Hematopoietic multipotent progenitor cell (in vitro differentiated cells): ENCODE data around the gene GDPD5. TPM values are rescaled to one million over a fixed set of nuclear protein-coding genes. Genes with fewer than 3 reads are reported as not detected.

ENCODE experiments used
- DNase-seq, 3 donors: peaks; one replicate each; pipeline ENCODE4 v3.0.0-alpha.2; 2011 to 2015; ENCODE audit warnings: low read depth in 2 of 3, low spot score in 2 of 3
- total RNA-seq: library from RNA; depleted of rRNA; stranded (reverse); fragments of >200 nt; gene quantifications from one replicate; pipeline ENCODE4 v1.2.3, GENCODE V29; 2012

The GDPD5 gene
- total RNA-seq, 1 donor, result 5.7 TPM

DNA sequence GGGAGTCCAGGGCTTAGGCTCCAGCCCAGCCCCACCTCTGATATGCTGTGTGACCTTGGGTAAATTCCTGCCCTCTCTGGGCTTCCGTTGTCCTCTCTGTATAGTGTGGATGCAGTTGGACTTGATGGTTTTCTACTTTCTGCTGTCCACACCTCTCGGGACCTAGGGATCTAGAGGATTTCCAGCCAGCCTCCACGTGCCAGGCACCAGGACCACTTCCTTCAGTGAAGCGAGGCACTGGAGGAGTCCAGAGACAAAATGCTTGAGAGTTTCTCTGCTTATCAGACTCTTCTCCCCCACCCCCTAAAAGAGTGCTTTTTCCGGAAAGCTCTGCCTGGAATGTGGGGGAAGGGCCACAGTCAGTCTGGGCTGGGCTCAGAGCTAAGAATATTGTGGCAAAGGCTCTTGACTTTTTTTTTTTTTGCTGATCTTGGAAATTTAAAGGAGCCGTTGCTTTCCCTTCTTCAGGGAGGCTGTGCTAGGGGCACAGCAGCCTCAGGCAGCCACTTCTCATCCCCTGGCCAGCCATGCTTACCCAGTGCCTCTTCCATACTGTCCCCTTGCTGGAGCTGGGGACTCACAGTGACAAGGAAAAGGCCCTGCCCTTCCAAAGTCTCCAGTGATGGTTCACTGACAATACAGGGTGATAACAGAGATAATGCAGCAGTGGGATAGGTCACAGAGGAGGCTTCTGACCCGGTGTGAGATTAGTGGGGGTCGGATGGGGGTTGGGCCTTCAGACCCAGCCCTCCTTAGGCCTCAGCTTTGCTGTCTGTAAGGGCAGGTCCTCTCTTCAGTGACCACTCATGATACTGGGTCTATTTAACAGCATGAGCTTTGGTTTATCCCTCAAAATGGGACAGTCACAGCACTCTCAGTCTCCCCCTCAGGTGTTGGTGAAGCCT lies 33.5 kb upstream of the GDPD5 start:
- DNase-seq, result no peak

DNA sequence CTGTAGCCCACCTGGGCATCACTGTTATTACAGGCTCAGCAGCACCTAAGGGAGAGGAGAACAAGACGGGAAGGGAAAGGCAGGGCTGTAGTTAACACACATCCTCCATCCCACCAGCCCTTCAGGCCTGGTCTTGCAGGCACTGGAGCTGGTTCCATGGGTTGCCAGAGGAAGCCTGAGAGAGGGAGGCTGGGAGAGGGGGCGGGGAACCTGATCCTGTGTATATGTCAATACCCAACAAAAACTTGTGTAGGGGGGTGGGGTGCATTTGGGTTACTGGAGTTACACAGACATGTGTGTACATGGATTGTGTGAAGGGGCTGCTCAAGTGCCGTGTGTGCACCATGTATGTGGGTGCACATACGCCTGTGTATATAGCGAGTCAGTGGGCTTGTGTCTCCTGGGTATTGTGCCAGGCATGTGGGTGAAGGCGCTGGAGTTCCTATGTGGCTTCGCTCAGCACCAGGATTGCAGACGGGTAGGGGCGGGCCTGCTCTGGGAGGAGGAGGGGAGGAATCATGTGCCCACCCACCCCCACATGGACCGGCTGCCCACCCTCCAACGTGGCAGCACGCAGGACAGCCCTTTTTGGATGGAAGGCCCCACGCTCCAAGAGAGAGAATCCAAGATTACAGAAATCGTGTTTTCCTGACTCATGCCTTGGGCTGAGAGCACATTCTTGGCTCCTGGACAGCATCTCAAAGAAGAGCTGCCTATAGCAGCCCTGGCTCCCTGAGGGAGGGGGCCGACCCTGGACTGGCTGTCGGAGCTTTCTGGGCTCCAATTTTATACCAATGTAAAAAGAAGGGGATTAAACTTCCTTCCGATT lies 32.1 kb upstream of the GDPD5 start:
- no peak for DNase-seq

DNA sequence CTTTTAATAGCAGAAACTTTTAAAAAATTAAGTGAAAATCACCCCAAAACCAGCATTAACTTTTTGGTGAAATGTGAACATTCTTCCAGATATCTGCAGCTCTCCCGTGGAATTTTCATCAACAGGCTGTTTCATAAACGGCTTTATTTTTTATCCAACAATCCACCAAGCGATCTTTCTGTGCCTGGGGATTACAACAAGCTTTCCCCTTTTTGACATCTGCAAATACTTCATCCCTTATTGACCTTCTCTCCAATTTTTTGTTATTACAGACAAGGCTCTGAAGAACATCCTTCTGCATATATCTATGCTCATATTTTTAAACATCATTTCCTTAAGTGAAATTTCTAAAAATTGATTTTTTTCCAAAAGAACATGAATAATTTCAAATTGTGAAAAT lies 30.5 kb upstream of the GDPD5 start:
- no peak for DNase-seq

DNA sequence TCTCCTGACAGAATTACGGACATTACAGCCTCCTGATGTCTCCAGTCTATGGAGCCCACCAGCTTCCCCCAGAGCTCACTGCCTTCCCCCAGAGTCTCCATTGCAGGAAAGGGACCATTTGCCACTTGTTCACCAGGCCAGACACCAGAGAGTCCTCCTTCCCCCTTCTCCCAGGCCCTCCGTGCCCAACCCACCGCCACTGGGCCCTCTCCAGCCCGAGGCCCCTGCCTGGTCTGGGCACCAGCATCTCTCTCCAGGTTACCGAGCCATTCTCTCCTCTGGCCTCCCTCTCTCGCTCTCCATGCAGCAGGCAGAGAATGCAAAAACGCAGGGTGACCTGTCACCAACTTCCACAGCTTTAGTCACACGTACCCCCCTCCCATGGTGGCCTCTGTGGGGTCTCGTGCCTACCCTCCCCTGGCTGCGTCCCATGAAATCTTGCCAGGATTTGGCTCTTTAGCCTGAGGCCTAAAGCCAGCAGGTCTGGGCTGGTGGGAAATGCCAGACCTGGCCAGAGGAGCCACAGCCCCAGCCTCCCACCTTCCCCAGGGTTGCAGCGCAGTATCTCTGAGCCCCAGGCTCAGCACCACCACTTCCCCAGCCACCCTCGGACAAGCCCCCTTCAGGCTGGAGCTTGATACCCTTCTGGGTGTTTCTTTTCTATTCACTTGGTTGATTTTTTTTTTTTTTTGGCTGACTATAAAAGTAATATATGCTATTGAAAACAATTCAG lies 29.5 kb upstream of the GDPD5 start:
- DNase-seq, result no peak

DNA sequence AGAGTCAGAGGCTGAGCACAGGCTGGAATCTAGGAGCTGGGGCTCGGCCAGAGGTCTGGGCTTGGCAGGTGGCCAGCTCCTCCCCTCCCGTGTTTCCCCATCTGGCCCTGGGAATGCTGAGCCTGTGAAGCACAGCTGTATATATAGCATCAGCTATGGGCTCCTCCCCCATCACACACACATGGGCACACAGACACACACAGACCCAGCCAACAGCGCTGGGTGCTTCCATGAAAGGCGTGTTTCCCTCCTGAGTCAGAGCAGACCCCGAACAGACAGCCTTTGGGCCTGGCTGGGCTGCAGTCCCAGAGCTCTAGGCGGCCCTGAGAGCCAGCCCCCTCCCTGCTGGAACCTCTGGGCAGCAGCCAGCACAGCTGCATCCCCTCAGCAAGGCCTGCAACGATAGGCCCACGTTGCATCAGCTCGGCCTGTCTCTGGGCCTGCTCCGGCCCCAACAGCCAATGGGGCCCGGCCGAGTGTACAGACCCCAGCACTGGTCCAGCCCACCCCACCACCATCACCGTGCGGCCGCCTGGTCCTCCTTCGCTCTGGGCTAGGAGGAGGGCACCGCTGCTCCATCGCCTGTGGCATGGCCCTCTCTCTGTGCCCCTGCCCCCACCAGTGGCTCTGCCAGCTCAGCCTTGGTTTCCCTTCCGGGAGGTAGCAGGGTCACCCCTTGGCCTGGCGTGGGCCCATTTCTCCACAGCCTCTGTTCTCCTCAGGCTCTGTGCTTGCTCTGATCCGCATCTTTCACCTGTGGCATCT lies 28.7 kb upstream of the GDPD5 start:
- peak in 2 of 3 donors; percentile 36 to 57 for DNase-seq

DNA sequence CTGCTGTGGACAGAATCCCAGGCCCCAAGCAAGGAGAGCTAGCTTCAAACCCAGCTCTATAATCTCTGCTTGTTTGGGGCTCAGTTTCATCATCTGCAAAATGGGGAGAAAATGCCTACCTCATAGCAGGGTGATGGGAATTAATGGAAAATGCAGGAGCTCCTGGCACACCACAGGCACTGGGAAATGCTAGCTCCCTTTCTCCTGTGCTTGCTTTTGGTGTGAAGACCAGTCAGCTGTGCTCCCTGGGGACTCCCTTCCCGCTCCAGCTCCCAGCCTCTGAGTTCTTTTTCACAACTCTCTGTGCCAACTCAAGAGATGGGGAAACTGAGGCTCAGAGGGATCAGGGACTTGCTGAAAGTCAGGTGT lies 28.1 kb upstream of the GDPD5 start:
- DNase-seq, result no peak

GRCh38 chr11:75553182-75553581 lies 27.4 kb upstream of the GDPD5 start:
- no peak for DNase-seq

- peak in 1 of 3 donors; percentile 33 for DNase-seq
These were observed 23.7 kb upstream of the GDPD5 start for GRCh38 chr11:75549370-75549958.

GRCh38 chr11:75548595-75549272 lies 23.0 kb upstream of the GDPD5 start:
- DNase-seq, result no peak

- DNase-seq, result peak in 2 of 3 donors; percentile 46 to 58
These were observed 21.9 kb upstream of the GDPD5 start for GRCh38 chr11:75547617-75548058.

DNA sequence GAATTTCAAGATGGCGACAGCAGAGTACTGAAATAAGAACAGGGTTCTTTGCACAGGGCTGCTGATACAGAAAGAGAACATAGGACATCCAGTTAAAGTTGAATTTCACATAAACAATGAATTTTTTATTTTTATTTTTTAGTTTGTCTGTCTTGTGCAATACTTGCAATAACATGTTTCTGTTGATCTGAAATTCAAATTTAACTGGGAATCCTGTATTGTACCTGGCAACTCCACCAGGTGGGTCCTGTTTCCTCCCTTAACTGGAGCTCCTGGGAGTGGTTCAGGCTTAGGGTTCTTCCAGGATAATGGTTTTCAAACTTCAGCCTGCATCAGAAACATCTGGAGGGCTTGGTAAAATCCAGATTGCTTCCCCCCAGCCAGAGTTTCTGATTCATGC lies 21.4 kb upstream of the GDPD5 start:
- DNase-seq, result no peak

GRCh38 chr11:75543806-75544205 lies 18.1 kb upstream of the GDPD5 start:
- no peak for DNase-seq

DNA sequence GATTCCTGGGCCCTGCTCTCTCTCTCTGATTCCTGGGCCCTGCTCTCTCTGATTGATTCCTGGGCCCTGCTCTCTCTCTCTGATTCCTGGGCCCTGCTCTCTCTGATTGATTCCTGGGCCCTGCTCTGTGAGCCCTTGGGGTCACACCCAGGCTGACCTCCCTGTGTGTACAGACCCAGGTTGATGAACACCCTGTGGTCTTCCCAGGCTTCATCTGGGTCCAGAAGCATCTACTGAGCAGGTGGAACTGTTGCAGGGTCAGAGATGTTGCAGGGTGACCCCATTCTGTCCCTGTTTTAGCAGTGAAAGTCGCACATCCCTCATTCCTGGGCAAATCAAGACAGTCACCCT lies 16.3 kb upstream of the GDPD5 start:
- no peak for DNase-seq

- no peak for DNase-seq
These were observed 15.7 kb upstream of the GDPD5 start for GRCh38 chr11:75541193-75542087.

GRCh38 chr11:75539459-75540334 lies 14.0 kb upstream of the GDPD5 start:
- no peak for DNase-seq

DNA sequence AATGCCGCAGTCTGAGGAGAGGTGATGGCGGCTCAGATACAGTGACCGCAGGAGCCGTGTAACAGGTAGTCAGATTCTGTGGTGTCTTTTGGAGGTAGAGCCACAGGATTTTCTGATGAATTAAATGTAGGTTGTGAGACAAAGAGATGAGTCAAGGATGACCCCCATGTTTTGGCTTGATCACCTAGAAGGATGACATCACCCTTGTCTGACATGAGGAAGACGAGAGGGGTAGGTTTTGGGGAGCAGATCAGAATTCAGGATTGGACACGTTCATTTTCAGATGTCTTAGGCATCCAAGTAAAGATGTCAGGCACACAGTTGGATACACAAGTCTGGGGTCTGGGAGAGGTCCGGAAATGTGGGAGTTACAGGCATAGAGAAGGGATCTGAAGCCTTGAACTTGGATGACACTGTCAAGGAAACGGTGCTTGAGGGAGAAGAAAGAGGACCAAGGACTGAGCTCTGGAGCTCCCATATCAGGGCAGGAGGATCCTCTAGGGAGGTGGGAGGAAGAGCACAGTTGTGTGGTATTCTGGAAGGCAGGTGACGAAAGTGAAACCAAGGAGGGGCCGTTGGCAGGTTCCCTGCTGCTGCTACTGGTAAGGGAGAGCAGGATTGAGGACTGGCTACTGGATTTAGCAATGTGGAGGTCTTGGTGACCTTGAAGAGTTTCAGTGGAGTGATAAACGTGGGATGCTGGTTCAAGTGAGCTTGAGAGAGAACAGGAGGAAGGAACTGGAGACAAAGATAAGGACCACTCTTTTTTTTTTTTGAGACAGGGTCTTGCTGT lies 12.6 kb upstream of the GDPD5 start:
- no peak for DNase-seq

DNA sequence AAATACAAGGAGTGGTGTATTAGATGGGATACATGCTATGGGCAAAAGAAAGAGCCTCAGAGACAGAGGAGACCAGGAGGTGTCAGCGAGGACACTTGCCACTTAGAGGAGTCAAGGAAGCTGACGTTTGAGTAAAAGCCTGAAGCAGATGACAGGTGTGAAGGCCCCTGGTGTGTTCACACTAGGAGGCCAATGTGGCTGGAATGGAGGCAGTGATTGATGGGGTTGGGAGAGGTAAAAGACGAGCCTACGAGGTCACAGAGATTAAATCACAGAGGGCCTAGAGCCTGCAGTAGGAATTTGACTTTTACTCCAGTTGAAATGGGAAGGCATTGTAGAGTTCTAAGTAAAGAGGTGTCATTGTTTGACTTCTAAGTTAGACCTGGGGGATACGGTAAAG lies 12.0 kb upstream of the GDPD5 start:
- no peak for DNase-seq
